SK-N-MC (cell line): ENCODE results near the gene RBP2.

Experiments
- DNase-seq: peaks from one replicate; pipeline ENCODE4 v3.0.0-alpha.2; 2011; ENCODE audit warnings: low read depth, low spot score
- H3K27ac ChIP-seq: fragments of 200-600 bp; sonication (generic); 2 replicates; pipeline ENCODE4 v1.5.1; 2016; ENCODE audit warnings: mixed run types
- H3K36me3 ChIP-seq: fragments of 200-600 bp; sonication (generic); 2 replicates; pipeline ENCODE4 v1.6.1; 2017; ENCODE audit warnings: antibody characterized with exemption, low read length, mixed read lengths; ENCODE audit not compliant: insufficient read depth
- H3K4me3 ChIP-seq: fragments of 200-600 bp; sonication (generic); 2 replicates; pipeline ENCODE4 v1.5.1; 2016
- H3K9ac ChIP-seq: fragments of 200-600 bp; sonication (generic); 2 replicates; pipeline ENCODE4 v1.8.0; 2017; ENCODE audit warnings: mixed run types, mixed read lengths; ENCODE audit not compliant: insufficient read length
- H3K9me3 ChIP-seq: fragments of 200-600 bp; sonication (generic); 2 replicates; pipeline ENCODE4 v1.6.1; 2017; ENCODE audit warnings: low read depth, mild to moderate bottlenecking, antibody characterized with exemption, low read length, moderate library complexity, mixed read lengths
- EZH2 ChIP-seq: fragments of 200-600 bp; sonication (generic); IDR thresholded peaks from one replicate; pipeline ENCODE4 v1.6.1; 2017; ENCODE audit warnings: antibody characterized with exemption
- FOXP2 ChIP-seq: optimal IDR thresholded peaks from 2 replicates; pipeline ENCODE3; 2011; ENCODE audit warnings: mild to moderate bottlenecking, moderate library complexity; ENCODE audit not compliant: insufficient read depth; ENCODE audit errors: extremely low read length, control extremely low read depth
- POLR2AphosphoS5 ChIP-seq: IDR thresholded peaks from 2 replicates; pipeline ENCODE4 v1.6.1; 2012; ENCODE audit warnings: mild to moderate bottlenecking, low read depth, low read length, borderline replicate concordance

Gene RBP2

GRCh38 chr3:139441656-139442055 is 34.7 kb downstream of the RBP2 start:
- H3K4me3 ChIP-seq = no peak overlapping the region
- TF ChIP-seq POLR2AphosphoS5 (no peak), FOXP2 (no peak), EZH2 (no peak)
- H3K9me3 ChIP-seq = no peaks in the 10 kb centered on the region
- no peaks in the 10 kb centered on the region for H3K36me3 ChIP-seq
- no peak for DNase-seq
- H3K9ac ChIP-seq = no peak overlapping the region
- H3K27ac ChIP-seq = no peak overlapping the region

GRCh38 chr3:139440639-139441556 is 35.4 kb downstream of the RBP2 start:
- H3K4me3 ChIP-seq = no peak overlapping the region
- no peak overlapping the region for H3K27ac ChIP-seq
- DNase-seq = no peak
- no peak overlapping the region for H3K9ac ChIP-seq
- TF ChIP-seq POLR2AphosphoS5 (no peak), FOXP2 (no peak), EZH2 (no peak)
- H3K9me3 ChIP-seq = no peaks in the 10 kb centered on the region
- no peaks in the 10 kb centered on the region for H3K36me3 ChIP-seq

- H3K9me3 ChIP-seq = no peaks in the 10 kb centered on the region
- TF ChIP-seq FOXP2 (no peak), POLR2AphosphoS5 (no peak), EZH2 (no peak)
- DNase-seq = no peak
- no peaks in the 10 kb centered on the region for H3K36me3 ChIP-seq
- no peak overlapping the region for H3K27ac ChIP-seq
- H3K9ac ChIP-seq = no peak overlapping the region
- H3K4me3 ChIP-seq = no peak overlapping the region
These were observed 37.0 kb downstream of the RBP2 start for GRCh38 chr3:139439278-139439677.

GRCh38 chr3:139434764-139435307 is 41.5 kb downstream of the RBP2 start:
- Histone ChIP-seq H3K36me3 (no peaks in the 10 kb centered on the region), H3K4me3 (no peak overlapping the region), H3K9me3 (peaks cover 5% of the 10 kb centered on the region; the same call in 1 of the 2 replicates), H3K27ac (no peak overlapping the region), H3K9ac (no peak overlapping the region)
- TF ChIP-seq POLR2AphosphoS5 (no peak), FOXP2 (peak; percentile 98)
- no peak for DNase-seq

- DNase-seq = no peak
- Histone ChIP-seq H3K27ac (no peak overlapping the region), H3K9ac (no peak overlapping the region), H3K9me3 (peaks cover 5% of the 10 kb centered on the region; the same call in 1 of the 2 replicates), H3K4me3 (no peak overlapping the region), H3K36me3 (no peaks in the 10 kb centered on the region)
- TF ChIP-seq POLR2AphosphoS5 (no peak), EZH2 (no peak), FOXP2 (no peak)
These were observed 42.1 kb downstream of the RBP2 start for GRCh38 chr3:139434228-139434627.

GRCh38 chr3:139433089-139433488 is 43.2 kb downstream of the RBP2 start:
- Histone ChIP-seq H3K9me3 (peaks cover 5% of the 10 kb centered on the region; the same call in 1 of the 2 replicates), H3K36me3 (no peaks in the 10 kb centered on the region), H3K27ac (no peak overlapping the region), H3K4me3 (no peak overlapping the region), H3K9ac (no peak overlapping the region)
- no peak for DNase-seq
- no peak for TF ChIP-seq FOXP2

GRCh38 chr3:139430493-139430892 is 45.8 kb downstream of the RBP2 start:
- Histone ChIP-seq H3K27ac (no peak overlapping the region), H3K9ac (no peak overlapping the region), H3K9me3 (peaks cover 5% of the 10 kb centered on the region; the same call in 1 of the 2 replicates), H3K36me3 (no peaks in the 10 kb centered on the region), H3K4me3 (no peak overlapping the region)
- TF ChIP-seq POLR2AphosphoS5 = no peak
- TF ChIP-seq EZH2 = no peak
- TF ChIP-seq FOXP2 = no peak
- DNase-seq = no peak

GRCh38 chr3:139427283-139428060 is 48.8 kb downstream of the RBP2 start:
- H3K9me3 ChIP-seq = no peaks in the 10 kb centered on the region
- peak; percentile 96 for DNase-seq
- no peak overlapping the region for H3K9ac ChIP-seq
- H3K4me3 ChIP-seq = peak overlapping the region; percentile 4; the same call in 1 of the 2 replicates
- H3K36me3 ChIP-seq = no peaks in the 10 kb centered on the region
- TF ChIP-seq FOXP2 (no peak), POLR2AphosphoS5 (no peak), EZH2 (no peak)
- peak overlapping the region; percentile 71 for H3K27ac ChIP-seq
